Measurements from ENCODE around the gene B3GNT5.

Gene B3GNT5

GRCh38 chr3:183275418-183275817 lies 22.4 kb downstream of the B3GNT5 start:
- TF ChIP-seq CTCF (IDR thresholded peaks at IDR 0.05; ENCODE audit: insufficient read depth, low read length): no peak
- TF ChIP-seq POLR2AphosphoS5 (IDR thresholded peaks at IDR 0.05; ENCODE audit: low read depth): peak; percentile 42; the same call in 1 of the 2 replicates
- no peak for TF ChIP-seq REST (IDR thresholded peaks at IDR 0.05; ENCODE audit: insufficient replicate concordance, low read depth)
- no peak for TF ChIP-seq SPI1 (IDR thresholded peaks at IDR 0.05; ENCODE audit: borderline replicate concordance, low read depth)
- H3K4me3 ChIP-seq (replicated peaks; ENCODE audit: insufficient read depth, low read length): no peak overlapping the region

GRCh38 chr3:183275937-183276336 lies 22.9 kb downstream of the B3GNT5 start:
- H3K27ac ChIP-seq (replicated peaks): peak overlapping the region; percentile 0; the same call in 1 of the 2 replicates
- no peak for TF ChIP-seq POLR2AphosphoS5 (IDR thresholded peaks at IDR 0.05; ENCODE audit: low read depth)
- TF ChIP-seq REST (IDR thresholded peaks at IDR 0.05; ENCODE audit: insufficient replicate concordance, low read depth): no peak
- TF ChIP-seq CTCF (IDR thresholded peaks at IDR 0.05; ENCODE audit: insufficient read depth, low read length): no peak
- no peak for TF ChIP-seq SPI1 (IDR thresholded peaks at IDR 0.05; ENCODE audit: borderline replicate concordance, low read depth)
- no peak for TF ChIP-seq GABPA (IDR thresholded peaks at IDR 0.05; ENCODE audit: low read depth)
- no peak overlapping the region for H3K4me3 ChIP-seq (replicated peaks; ENCODE audit: insufficient read depth, low read length)
- no peak for DNase-seq (ENCODE audit: low read depth in 1 of 2, low spot score in 1 of 2)
- no peaks in the 10 kb centered on the region for H3K27me3 ChIP-seq (ENCODE audit: insufficient read depth, poor library complexity, severe bottlenecking)

More at GRCh38 chr3:183275418-183275817, 22.4 kb downstream of the B3GNT5 start:
- no peaks in the 10 kb centered on the region for H3K27me3 ChIP-seq (ENCODE audit: insufficient read depth, poor library complexity, severe bottlenecking)
- H3K27ac ChIP-seq (replicated peaks): peak overlapping the region; percentile 52
- peak in 1 of 2 experiments; percentile 74 for DNase-seq (ENCODE audit: low read depth in 1 of 2, low spot score in 1 of 2)

DNA sequence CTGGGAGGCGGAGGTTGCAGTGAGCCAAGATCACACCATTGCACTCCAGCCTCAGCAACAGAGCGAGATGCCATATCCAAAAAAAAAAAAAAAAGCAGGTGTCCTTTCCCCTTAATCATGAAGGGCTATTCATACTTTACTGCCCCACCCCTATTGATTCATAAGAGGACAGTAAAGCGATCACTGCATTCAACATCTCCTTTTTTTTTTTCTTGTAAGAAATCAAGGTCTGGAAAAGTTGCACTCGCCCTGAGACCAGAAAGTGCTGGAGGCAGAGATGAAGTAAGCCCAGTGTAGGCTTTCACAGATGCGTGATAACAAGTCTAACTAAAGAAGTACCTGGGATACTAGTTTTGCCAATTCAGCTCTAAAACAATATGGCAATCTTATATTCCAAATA lies 24.2 kb downstream of the B3GNT5 start:
- no peak for TF ChIP-seq POLR2AphosphoS5 (IDR thresholded peaks at IDR 0.05; ENCODE audit: low read depth)
- no peak for TF ChIP-seq SPI1 (IDR thresholded peaks at IDR 0.05; ENCODE audit: borderline replicate concordance, low read depth)
- no peak for TF ChIP-seq GABPA (IDR thresholded peaks at IDR 0.05; ENCODE audit: low read depth)
- Histone ChIP-seq H3K4me3 (replicated peaks; ENCODE audit: insufficient read depth, low read length) (no peak overlapping the region), H3K27ac (replicated peaks) (no peak overlapping the region), H3K27me3 (ENCODE audit: insufficient read depth, poor library complexity, severe bottlenecking) (no peaks in the 10 kb centered on the region)
- no peak for DNase-seq (ENCODE audit: low read depth in 1 of 2, low spot score in 1 of 2)

GRCh38 chr3:183278479-183279088 lies 25.5 kb downstream of the B3GNT5 start:
- DNase-seq (ENCODE audit: low read depth in 1 of 2, low spot score in 1 of 2): no peak
- no peaks in the 10 kb centered on the region for H3K27me3 ChIP-seq (ENCODE audit: insufficient read depth, poor library complexity, severe bottlenecking)
- no peak for TF ChIP-seq GABPA (IDR thresholded peaks at IDR 0.05; ENCODE audit: low read depth)
- TF ChIP-seq SPI1 (IDR thresholded peaks at IDR 0.05; ENCODE audit: borderline replicate concordance, low read depth): no peak
- no peak for TF ChIP-seq CTCF (IDR thresholded peaks at IDR 0.05; ENCODE audit: insufficient read depth, low read length)
- no peak for TF ChIP-seq REST (IDR thresholded peaks at IDR 0.05; ENCODE audit: insufficient replicate concordance, low read depth)
- no peak overlapping the region for H3K4me3 ChIP-seq (replicated peaks; ENCODE audit: insufficient read depth, low read length)
- H3K27ac ChIP-seq (replicated peaks): no peak overlapping the region

Data from HL-60 (cell line).